Measurements from ENCODE around the gene ZNF619. TPM values are rescaled to one million over a fixed set of nuclear protein-coding genes. Genes with fewer than 3 reads are reported as not detected.
"Not testable (repeated sequence)": the region's sequence is repeated elsewhere in the genome, so short reads cannot be mapped to it uniquely, and the experiment has no call there.

Gene ZNF619
- total and polyA plus RNA-seq, 9 donors = 2.8 to 4.3 (median 3.0) TPM

- Histone ChIP-seq H3K36me3 (ENCODE audit: control insufficient read depth, insufficient read depth, low read length) (peaks cover 12% of the 10 kb centered on the region), H3K4me1 (ENCODE audit: control insufficient read depth, insufficient read depth, low read length) (peaks cover 18% of the 10 kb centered on the region), H3K9me3 (replicated peaks; ENCODE audit: control insufficient read depth, low read depth, low read length) (no peaks in the 10 kb centered on the region), H3K27ac (ENCODE audit: low read length) (peak overlapping the region; percentile 97), H3K4me3 (ENCODE audit: low read length) (peak overlapping the region; percentile 81), H3K27me3 (ENCODE audit: control insufficient read depth, insufficient read depth, low read length) (no peaks in the 10 kb centered on the region)
- DNase-seq = peak; percentile 99
- WGBS (ENCODE audit: insufficient coverage) = under 1% methylated on average over 24 of the region's 41 CpGs
These were observed 23.8 kb upstream of the ZNF619 start for GRCh38 chr3:40452876-40453730.

DNA sequence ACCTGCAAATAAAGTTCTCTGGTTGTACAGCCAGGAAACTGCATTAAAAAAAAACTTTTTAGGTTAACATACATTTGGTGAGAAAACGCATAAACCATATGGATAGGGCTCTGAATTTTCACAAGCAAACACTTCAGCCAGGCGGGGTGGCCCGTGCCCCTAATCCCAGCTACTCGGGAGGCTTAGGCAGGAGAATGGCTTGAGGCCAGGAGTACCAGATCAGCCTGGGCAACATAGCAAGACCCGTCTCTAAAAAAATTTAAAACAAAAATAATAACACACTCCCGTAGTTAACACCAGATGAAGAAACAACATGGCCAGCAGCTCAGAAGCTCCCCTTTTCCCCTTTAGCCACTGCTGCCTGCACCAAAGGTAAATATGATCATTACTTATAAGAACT lies 23.0 kb upstream of the ZNF619 start:
- Histone ChIP-seq H3K9me3 (replicated peaks; ENCODE audit: control insufficient read depth, low read depth, low read length) (no peaks in the 10 kb centered on the region), H3K4me1 (ENCODE audit: control insufficient read depth, insufficient read depth, low read length) (peaks cover 20% of the 10 kb centered on the region)

GRCh38 chr3:40455328-40455727 lies 21.6 kb upstream of the ZNF619 start:
- Histone ChIP-seq H3K27ac (ENCODE audit: low read length) (no peak overlapping the region), H3K27me3 (ENCODE audit: control insufficient read depth, insufficient read depth, low read length) (no peaks in the 10 kb centered on the region), H3K4me3 (ENCODE audit: low read length) (no peak overlapping the region), H3K36me3 (ENCODE audit: control insufficient read depth, insufficient read depth, low read length) (peaks cover 21% of the 10 kb centered on the region), H3K4me1 (ENCODE audit: control insufficient read depth, insufficient read depth, low read length) (peaks cover 20% of the 10 kb centered on the region), H3K9me3 (replicated peaks; ENCODE audit: control insufficient read depth, low read depth, low read length) (no peaks in the 10 kb centered on the region)
- DNase-seq = no peak
- WGBS (ENCODE audit: insufficient coverage) = 92% methylated on average over 2 of the region's 4 CpGs

More for the DNA sequence above, 23.0 kb upstream of the ZNF619 start:
- Histone ChIP-seq H3K27ac (ENCODE audit: low read length) (peak overlapping the region; percentile 97), H3K4me3 (ENCODE audit: low read length) (no peak overlapping the region), H3K36me3 (ENCODE audit: control insufficient read depth, insufficient read depth, low read length) (peaks cover 15% of the 10 kb centered on the region), H3K27me3 (ENCODE audit: control insufficient read depth, insufficient read depth, low read length) (no peaks in the 10 kb centered on the region)
- 30% methylated on average over 2 of the region's 6 CpGs for WGBS (ENCODE audit: insufficient coverage)
- DNase-seq = no peak

DNA sequence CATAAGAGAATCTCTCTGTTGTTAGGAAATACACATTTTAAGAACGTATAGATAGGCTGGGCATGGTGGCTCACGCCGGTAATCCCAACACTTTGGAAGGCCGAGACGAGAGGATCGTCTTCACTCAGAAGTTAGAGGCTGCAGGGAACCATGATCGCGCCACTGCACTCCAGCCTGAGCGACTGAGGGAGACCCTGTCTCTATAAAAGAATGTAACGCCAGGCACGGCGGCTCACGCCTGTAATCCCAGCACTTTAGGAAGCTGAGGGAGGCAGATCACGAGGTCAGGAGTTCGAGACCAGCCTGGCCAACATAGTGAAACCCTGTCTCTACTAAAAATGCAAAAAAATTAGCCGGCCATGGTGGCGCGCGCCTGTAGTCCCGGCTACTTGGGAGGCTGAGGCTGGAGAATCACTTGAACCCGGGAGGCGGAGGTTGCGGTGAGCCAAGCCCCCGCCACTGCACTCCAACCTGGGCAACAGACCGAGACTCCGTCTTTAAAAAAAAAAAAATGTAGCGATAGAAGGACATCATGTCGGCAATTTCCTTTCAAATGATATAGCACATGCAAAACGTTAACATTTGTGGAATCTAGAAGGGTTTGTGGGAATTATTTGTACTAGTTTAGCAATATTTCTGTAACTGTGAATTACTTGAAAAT lies 20.5 kb upstream of the ZNF619 start:
- no peaks in the 10 kb centered on the region for H3K9me3 ChIP-seq (replicated peaks; ENCODE audit: control insufficient read depth, low read depth, low read length)
- DNase-seq = no peak
- 63% methylated on average over 23 of the region's 29 CpGs for WGBS (ENCODE audit: insufficient coverage)
- peaks cover 24% of the 10 kb centered on the region for H3K36me3 ChIP-seq (ENCODE audit: control insufficient read depth, insufficient read depth, low read length)
- H3K27me3 ChIP-seq (ENCODE audit: control insufficient read depth, insufficient read depth, low read length) = no peaks in the 10 kb centered on the region
- H3K4me1 ChIP-seq (ENCODE audit: control insufficient read depth, insufficient read depth, low read length) = peaks cover 20% of the 10 kb centered on the region
- H3K4me3 ChIP-seq (ENCODE audit: low read length) = peak overlapping the region; percentile 98
- H3K27ac ChIP-seq (ENCODE audit: low read length) = peak overlapping the region; percentile 92

DNA sequence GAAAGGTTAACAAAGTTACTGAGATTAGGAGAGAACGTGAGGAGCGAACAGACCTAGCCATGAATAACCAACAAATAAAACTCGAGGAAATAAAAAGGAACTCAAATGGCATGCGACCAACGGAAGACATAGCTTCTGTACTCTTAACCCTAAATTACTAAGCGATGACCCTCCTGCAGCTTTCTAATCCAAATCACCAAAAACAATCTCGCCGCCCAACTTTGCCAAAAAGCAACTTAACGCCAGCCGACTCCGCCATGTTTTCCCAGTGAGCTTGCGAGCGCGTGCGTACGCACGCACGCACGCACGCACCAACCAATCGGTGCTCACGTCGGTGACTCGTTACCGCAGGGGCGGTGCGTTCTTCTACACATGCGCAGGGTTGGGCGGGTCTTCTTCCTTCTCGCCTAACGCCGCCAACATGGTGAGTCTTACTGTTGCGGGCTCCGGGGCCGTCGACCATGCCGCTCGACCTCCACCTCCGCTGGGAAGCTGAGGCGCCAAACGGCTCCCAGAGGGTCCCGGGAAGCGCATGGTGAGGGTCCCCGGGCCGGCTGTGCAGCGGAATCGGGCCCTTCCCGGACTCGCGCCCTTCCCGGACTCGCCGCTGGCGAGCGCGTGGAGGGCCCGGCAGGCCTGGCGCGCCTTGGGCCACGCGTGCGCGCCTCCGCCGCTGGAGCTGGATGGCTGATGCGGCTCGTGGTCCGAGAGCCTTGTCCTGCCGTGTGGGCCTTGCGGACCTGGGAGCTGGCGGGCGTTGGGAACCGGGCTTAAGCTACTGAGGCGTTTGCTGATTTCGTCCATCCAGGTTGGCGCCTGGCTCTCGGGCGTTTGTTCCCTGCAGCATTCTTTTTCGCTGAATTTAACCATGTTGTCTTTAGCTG lies 19.7 kb upstream of the ZNF619 start, which contains the start of gene RPL14:
RPL14 (plus strand) TSS at position 400 of the 884 bp plus-strand sequence; CDS start at position 533, 133 bp downstream.
- WGBS (ENCODE audit: insufficient coverage) = under 1% methylated on average over 71 of the region's 79 CpGs
- Histone ChIP-seq H3K4me1 (ENCODE audit: control insufficient read depth, insufficient read depth, low read length) (peaks cover 19% of the 10 kb centered on the region), H3K27me3 (ENCODE audit: control insufficient read depth, insufficient read depth, low read length) (no peaks in the 10 kb centered on the region), H3K4me3 (ENCODE audit: low read length) (peak within 1 kb of the TSS; percentile 98), H3K36me3 (ENCODE audit: control insufficient read depth, insufficient read depth, low read length) (peaks cover 29% of the 10 kb centered on the region), H3K9me3 (replicated peaks; ENCODE audit: control insufficient read depth, low read depth, low read length) (no peaks in the 10 kb centered on the region), H3K27ac (ENCODE audit: low read length) (peak within 1 kb of the TSS; percentile 92)
- peak; percentile 99 for DNase-seq

DNA sequence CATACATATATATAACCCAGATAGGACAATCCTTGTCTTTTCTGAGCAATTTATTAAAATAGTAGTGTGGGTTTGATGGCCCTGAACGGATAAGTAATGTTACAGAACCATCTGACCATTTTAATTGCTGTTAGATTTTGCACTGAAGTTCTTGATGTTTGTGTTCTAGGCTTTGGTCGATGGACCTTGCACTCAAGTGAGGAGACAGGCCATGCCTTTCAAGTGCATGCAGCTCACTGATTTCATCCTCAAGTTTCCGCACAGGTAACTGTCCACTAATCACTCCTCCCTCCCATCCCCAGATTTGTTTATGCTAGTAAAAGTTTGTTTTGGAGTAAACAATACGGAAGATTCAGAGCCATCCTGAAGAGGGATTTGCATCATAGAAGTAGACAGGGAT lies 18.4 kb upstream of the ZNF619 start:
- Histone ChIP-seq H3K4me1 (ENCODE audit: control insufficient read depth, insufficient read depth, low read length) (peaks cover 12% of the 10 kb centered on the region), H3K9me3 (replicated peaks; ENCODE audit: control insufficient read depth, low read depth, low read length) (no peaks in the 10 kb centered on the region), H3K27me3 (ENCODE audit: control insufficient read depth, insufficient read depth, low read length) (no peaks in the 10 kb centered on the region), H3K4me3 (ENCODE audit: low read length) (peak overlapping the region; percentile 98), H3K36me3 (ENCODE audit: control insufficient read depth, insufficient read depth, low read length) (peaks cover 38% of the 10 kb centered on the region), H3K27ac (ENCODE audit: low read length) (no peak overlapping the region)
- DNase-seq = no peak
- WGBS (ENCODE audit: insufficient coverage) = no CpG with 5 or more reads among the region's 4 CpGs

DNA sequence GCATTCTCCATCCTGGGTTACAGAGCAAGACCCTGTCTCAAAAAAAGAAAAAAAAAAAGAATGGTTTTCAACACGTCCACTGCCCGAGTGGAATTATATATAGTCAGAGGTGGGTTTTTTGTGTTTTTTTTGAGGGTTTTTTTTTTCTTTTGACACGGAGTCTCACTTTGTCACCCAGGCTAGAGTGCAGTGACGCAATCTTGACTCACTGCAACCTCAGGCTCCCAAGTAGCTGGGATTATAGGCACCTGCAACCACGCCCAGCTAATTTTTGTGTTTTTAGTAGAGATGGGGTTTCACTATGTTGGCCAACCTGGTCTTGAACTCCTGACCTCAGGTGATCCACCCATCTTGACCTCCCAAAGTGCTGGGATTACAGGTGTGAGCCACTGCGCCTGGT lies 16.4 kb upstream of the ZNF619 start:
- H3K36me3 ChIP-seq (ENCODE audit: control insufficient read depth, insufficient read depth, low read length) = peaks cover 56% of the 10 kb centered on the region
- H3K27ac ChIP-seq (ENCODE audit: low read length); DNase-seq: not testable (repeated sequence)

GRCh38 chr3:40461161-40461560 lies 15.8 kb upstream of the ZNF619 start:
- H3K27ac ChIP-seq (ENCODE audit: low read length) = no peak overlapping the region
- no peaks in the 10 kb centered on the region for H3K27me3 ChIP-seq (ENCODE audit: control insufficient read depth, insufficient read depth, low read length)
- H3K36me3 ChIP-seq (ENCODE audit: control insufficient read depth, insufficient read depth, low read length) = peaks cover 58% of the 10 kb centered on the region
- WGBS (ENCODE audit: insufficient coverage) = 66% methylated on average over 3 of the region's 3 CpGs
- H3K9me3 ChIP-seq (replicated peaks; ENCODE audit: control insufficient read depth, low read depth, low read length) = no peaks in the 10 kb centered on the region
- H3K4me3 ChIP-seq (ENCODE audit: low read length) = no peak overlapping the region
- DNase-seq = no peak
- peaks cover 6% of the 10 kb centered on the region for H3K4me1 ChIP-seq (ENCODE audit: control insufficient read depth, insufficient read depth, low read length)

More for the DNA sequence above, 16.4 kb upstream of the ZNF619 start:
- H3K27me3 ChIP-seq (ENCODE audit: control insufficient read depth, insufficient read depth, low read length); H3K4me1 ChIP-seq (ENCODE audit: control insufficient read depth, insufficient read depth, low read length); H3K9me3 ChIP-seq (replicated peaks; ENCODE audit: control insufficient read depth, low read depth, low read length); H3K4me3 ChIP-seq (ENCODE audit: low read length): not testable (repeated sequence)
- 100% methylated on average over 3 of the region's 6 CpGs for WGBS (ENCODE audit: insufficient coverage)

DNA sequence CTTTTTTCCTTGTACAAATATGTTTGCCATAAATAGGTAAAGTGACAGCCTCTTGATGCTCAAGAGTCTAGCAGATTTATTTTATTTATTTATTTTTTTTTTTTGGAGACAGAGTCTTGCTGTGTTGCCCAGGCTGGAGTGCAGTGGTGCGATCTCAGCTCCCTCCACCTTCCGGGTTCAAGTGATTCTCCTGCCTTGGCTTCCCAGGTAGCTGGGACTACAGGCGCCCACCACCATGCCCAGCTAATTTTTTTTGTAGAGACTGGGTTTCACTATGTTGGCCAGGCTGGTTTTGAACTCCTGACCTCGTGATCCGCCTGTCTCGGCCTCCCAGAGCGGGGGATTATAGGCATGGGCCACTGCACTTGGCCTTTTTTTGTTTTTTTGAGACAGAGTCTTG lies 14.1 kb upstream of the ZNF619 start:
- WGBS (ENCODE audit: insufficient coverage) = 93% methylated on average over 6 of the region's 7 CpGs
- DNase-seq = not testable (repeated sequence)

More for the DNA sequence above, 14.1 kb upstream of the ZNF619 start:
- H3K27ac ChIP-seq (ENCODE audit: low read length); H3K27me3 ChIP-seq (ENCODE audit: control insufficient read depth, insufficient read depth, low read length); H3K4me1 ChIP-seq (ENCODE audit: control insufficient read depth, insufficient read depth, low read length); H3K4me3 ChIP-seq (ENCODE audit: low read length); H3K9me3 ChIP-seq (replicated peaks; ENCODE audit: control insufficient read depth, low read depth, low read length): not testable (repeated sequence)
- H3K36me3 ChIP-seq (ENCODE audit: control insufficient read depth, insufficient read depth, low read length) = peaks cover 61% of the 10 kb centered on the region

All from muscle of leg (tissue), 11 donors.